Hematopoietic multipotent progenitor cell treated with erythropoietin and hydrocortisone succinate and interleukin-3 and kit ligand, for 15 days (in vitro differentiated cells): ENCODE results near the gene MGST2.
"Not testable (repeated sequence)": the region's sequence is repeated elsewhere in the genome, so short reads cannot be mapped to it uniquely, and the experiment has no call there.

ENCODE experiments used
- DNase-seq: peaks from one replicate; pipeline ENCODE4 v3.0.0-alpha.2; 2015; ENCODE audit warnings: low spot score

MGST2 gene

DNA sequence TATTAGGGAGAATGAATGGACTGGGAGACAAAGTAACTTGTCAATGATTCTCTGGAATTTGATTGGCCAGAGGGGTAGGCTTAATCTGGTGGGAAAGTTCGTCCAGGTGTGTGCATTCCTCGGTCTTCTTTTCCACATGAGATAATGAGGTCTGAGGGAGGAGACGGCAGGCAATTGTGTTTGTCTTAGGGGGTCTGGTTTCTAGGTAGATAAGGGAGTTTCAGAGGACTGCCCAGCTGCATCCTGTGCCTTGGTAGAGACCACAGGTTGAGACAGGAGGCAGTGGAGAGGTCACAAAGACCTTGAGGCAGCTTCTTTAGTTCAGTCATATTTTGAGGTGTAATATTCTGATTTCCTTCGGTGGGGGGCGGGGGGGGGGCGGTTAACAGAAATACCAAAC is 4.3 kb downstream of the MGST2 start:
- DNase-seq = no peak

- no peak for DNase-seq
Observed at GRCh38 chr4:139670775-139671174, 5.2 kb downstream of the MGST2 start.

DNA sequence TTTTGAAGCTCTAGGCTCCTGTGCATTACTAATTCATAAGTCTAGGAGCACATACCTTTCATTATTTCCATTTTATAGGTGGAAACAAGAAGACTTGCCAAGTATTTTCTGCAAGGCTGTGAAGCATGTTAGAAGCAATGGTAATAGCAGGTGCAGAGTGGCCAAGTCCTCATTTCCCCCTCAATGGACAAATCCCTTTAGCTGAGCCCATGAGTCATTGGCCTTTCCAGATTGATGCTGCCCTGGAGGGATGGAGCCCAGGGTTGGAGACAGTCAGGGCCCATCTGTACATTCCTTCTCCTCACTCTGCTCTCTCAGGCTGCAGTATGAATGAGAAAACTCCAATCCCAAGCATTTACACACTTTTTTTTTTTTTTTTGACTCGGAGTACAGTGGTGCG is 6.6 kb downstream of the MGST2 start:
- no peak for DNase-seq

DNA sequence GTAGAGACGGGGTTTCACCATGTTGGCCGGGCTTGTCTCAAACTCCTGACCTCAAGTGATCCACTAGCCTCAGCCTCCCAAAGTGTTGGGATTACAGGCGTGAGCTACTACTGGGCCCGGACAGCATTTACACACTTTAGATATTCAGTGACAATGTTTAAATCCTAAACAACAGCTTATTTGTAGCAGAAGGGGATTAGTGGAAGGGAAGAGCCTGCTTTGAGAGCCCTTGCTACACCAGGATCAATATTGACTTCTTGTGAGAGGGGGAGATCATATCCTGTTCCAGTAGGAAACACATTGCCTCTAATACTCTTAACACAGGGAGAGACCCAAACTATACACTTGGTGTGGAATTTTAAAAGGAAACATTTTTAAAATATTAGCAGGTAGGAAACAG is 7.1 kb downstream of the MGST2 start:
- DNase-seq = no peak

- no peak for DNase-seq
Observed at GRCh38 chr4:139674875-139675550, 9.4 kb downstream of the MGST2 start.

GRCh38 chr4:139675651-139676050 is 10.0 kb downstream of the MGST2 start:
- DNase-seq = no peak

GRCh38 chr4:139676365-139676764 is 10.7 kb downstream of the MGST2 start:
- DNase-seq = no peak

DNA sequence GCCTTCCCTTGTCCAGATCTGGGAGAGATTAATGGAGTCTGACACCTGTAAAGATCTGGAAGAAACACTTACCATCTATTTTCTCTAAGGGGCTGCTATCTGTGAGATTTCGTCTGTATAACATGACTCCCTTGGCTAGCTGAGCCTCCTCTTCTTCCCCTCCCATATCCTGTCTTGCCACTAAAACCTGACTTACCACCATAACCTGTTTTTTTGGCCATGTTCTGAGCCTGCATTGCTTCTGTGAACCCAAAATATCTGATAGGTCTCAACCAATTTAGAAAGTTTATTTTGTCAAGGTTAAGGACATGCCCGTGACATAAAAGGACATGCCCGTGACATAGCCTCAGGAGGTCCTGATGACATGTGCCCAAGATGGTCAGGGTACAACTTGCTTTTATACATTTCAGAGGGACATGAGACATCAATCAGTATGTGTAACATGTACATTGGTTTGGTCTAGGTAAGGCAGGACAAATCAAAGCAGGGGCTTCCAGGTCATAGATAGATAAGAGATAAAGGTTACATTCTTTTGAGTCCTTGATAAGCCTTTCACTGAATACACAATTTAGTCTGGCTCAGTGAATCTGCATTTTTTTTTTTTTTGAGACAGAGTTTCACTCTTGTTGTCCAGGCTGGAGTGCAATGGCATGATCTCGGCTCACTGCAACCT is 11.4 kb downstream of the MGST2 start:
- DNase-seq = no peak

DNA sequence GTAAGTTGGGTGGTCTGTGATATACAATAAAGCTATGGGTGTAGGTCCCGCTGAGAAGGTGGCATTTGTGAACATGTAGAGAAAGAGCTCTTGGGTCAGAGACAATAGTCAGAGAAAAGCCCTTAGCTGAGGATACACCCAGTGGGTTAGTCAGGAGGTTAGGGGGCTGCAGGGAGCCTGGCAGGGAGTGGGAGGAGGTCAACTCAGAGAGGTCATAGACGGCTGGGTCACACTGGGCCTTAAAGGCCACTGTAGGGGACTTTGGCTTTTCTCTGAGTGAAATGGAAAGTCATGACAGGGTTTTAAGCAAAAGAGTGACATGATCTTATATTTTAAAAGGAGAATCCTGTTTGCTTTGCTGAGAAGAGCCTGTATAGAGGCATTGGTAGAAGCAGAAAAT is 16.7 kb downstream of the MGST2 start:
- DNase-seq = no peak

DNA sequence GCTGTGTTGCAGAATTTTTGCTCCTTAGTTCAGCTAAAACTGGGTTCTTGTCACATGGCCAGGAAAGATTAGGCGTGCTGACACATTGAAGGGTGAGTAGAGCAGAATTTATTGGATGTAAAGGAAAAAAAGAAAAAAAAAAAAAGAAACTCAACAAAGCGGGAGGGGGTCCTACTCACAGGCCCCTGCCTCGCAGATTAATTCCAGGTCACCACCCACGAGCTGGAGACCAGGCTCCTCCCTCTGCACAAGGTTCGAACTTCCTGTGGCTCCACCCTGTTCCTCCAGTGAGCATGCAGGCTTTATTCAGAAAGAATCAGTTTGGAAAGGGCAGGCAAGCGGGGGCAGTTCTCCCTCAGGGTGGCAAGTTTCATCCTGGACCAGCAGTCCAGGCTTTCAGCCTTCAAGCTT is 17.1 kb downstream of the MGST2 start:
- no peak for DNase-seq

DNA sequence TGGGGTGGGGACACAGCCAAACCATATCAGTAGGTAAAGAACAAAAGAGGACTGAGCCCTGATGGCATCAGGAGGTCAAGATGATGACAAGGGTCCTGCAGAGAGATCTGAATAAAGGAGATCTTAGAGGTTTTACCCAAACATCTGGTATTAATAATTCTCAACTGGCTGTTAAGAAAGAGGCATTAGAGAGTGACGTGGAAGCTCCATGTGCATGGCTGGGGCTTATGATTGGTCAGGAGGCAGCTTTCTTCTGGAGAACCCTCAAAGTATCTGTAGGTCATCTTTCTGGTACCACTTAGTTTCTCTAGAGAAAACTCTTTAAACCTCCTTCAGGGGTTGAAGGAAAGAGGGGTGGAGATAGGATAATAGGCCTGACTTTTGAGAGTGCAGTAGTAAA is 18.7 kb downstream of the MGST2 start:
- no peak for DNase-seq

DNA sequence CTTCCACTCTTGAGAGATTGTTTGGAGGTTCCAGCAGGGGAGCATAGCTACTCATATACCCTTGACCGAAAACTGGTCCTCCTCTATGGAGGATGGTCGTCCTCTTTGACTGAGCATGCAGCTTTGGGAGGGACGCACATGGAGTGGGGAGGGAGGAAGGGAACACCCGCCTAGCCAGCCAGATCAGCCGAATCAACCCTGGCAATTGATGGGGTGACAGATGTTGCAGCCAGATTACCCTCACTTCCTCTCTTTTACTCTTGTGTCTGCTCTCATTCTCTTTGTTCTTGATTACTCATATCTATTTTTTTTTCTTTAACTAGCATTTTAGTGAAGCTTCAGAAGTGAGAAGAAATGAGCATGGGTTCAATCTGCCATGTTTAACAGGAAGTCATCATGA is 19.6 kb downstream of the MGST2 start:
- no peak for DNase-seq

DNA sequence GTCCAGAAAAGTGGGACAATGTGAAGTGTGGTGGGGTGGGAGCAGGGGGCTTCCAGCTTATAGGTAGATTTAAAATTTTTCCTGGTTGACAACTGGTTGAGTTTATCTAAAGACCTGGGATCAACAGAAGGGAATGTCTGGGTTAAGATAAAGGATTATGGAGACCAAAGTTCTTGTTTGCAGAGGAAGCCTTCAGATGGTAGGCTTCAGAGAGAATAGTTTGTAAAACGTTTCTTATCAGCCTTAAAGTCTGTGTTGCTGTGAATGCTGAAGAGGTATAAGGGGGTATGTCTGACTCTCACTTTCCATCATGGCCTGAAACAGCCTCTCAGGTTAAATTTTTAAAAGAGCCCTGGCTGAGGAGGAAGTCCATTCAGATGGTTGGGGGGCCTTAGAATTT is 20.5 kb downstream of the MGST2 start:
- no peak for DNase-seq

- no peak for DNase-seq
Observed at GRCh38 chr4:139686988-139687387, 21.4 kb downstream of the MGST2 start.

GRCh38 chr4:139689093-139689722 is 23.6 kb downstream of the MGST2 start:
- no peak for DNase-seq

- no peak for DNase-seq
Observed at GRCh38 chr4:139690419-139690818, 24.8 kb downstream of the MGST2 start.

DNA sequence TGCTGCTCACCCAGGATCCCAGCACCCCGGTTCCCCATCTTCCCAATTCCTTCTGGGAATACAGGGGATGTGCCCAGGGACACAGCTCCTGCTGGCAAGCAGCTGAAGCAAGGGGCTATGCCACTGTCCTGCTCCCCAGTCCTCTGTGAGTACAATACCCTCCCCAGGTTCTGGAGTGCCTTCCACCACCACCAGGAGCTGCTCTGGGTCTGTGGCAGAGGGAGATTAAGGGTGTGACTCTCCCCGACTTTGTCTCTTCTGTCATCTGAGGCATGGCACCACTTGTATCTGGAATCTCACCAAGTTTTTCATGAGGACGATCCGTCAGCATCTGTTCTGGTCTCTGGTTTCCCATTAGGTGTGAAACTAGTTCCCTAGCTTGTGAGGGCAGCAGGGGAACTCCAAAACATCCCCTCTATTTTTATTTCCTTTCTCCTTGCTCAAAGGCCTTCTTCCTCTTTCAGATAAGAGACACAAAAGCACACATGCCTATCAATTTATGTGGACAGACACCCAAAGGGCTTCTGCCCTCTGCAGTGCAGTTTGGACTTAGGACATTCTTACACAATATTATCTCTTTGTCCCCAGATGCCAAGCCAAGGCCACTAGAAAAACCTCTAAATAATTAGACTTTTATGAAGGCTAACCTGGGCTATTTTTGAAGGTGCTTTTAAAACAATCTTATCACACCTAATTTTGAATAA is 26.8 kb downstream of the MGST2 start:
- DNase-seq = peak; percentile 17

DNA sequence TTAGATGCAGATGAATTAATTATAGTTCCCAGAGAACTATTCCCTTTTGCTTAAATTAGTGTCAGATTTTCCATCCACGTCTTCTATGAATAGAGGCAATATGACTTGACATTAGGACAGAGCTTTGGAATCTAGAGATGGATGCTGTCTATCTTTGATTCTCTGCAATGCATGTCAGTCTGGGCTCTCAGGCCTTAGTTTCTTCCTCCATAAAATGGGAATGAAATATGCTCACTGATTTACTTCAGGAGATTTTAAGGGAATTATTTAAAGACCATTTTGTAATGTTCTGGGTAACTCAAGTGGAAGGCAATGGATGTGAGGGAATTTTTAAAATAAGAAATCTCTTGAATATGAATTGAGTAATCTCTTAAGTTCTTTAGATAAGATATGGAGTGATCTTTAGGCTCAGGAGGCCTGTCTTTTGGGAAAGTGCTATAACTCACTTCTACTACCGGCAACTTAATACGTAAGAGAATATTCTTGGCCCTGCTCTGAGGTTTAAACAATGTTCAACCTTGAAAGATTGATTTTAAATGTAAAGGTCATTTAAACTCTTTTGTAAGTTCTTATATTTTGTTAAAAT is 29.0 kb downstream of the MGST2 start:
- DNase-seq = no peak

GRCh38 chr4:139696491-139696890 is 30.9 kb downstream of the MGST2 start:
- no peak for DNase-seq

GRCh38 chr4:139698167-139698925 is 32.7 kb downstream of the MGST2 start:
- DNase-seq = not testable (repeated sequence)

GRCh38 chr4:139700568-139700967 is 34.9 kb downstream of the MGST2 start:
- no peak for DNase-seq
